RPMI8226 (cell line): ENCODE measurements around the gene EIF2D.
A peak's percentile ranks its signal among the peaks of the same experiment; 100 is the strongest.

ENCODE experiments used
- DNase-seq: peaks from one replicate; pipeline ENCODE4 v3.0.0-alpha.2; 2015

EIF2D gene

GRCh38 chr1:206568779-206569352, 43.4 kb downstream of the EIF2D start:
- peak; percentile 85 for DNase-seq

- DNase-seq, result peak; percentile 79
Observed at GRCh38 chr1:206568256-206568655, 44.0 kb downstream of the EIF2D start.

- DNase-seq, result no peak
Observed at GRCh38 chr1:206566999-206567398, 45.3 kb downstream of the EIF2D start.

- no peak for DNase-seq
Observed at GRCh38 chr1:206565995-206566394, 46.3 kb downstream of the EIF2D start.

GRCh38 chr1:206563367-206564207, 48.7 kb downstream of the EIF2D start:
- DNase-seq, result no peak

GRCh38 chr1:206560007-206560716, 52.1 kb downstream of the EIF2D start:
- DNase-seq, result no peak

- peak; percentile 68 for DNase-seq
Observed at GRCh38 chr1:206559672-206559995, 52.6 kb downstream of the EIF2D start.

GRCh38 chr1:206558794-206559671, 53.2 kb downstream of the EIF2D start:
- DNase-seq, result peak; percentile 57

- peak; percentile 65 for DNase-seq
Observed at GRCh38 chr1:206557636-206558473, 54.4 kb downstream of the EIF2D start.

- peak; percentile 93 for DNase-seq
Observed at GRCh38 chr1:206556750-206557635, 55.3 kb downstream of the EIF2D start.

GRCh38 chr1:206556047-206556749, 56.1 kb downstream of the EIF2D start:
- no peak for DNase-seq

- DNase-seq, result peak; percentile 61
Observed at GRCh38 chr1:206555473-206555935, 56.8 kb downstream of the EIF2D start.

GRCh38 chr1:206554701-206555472, 57.4 kb downstream of the EIF2D start:
- no peak for DNase-seq

- no peak for DNase-seq
Observed at GRCh38 chr1:206554211-206554610, 58.1 kb downstream of the EIF2D start.

GRCh38 chr1:206551986-206552326, 60.3 kb downstream of the EIF2D start:
- DNase-seq, result no peak

- DNase-seq, result no peak
Observed at GRCh38 chr1:206551296-206551985, 60.8 kb downstream of the EIF2D start.

- no peak for DNase-seq
Observed at GRCh38 chr1:206550446-206550845, 61.8 kb downstream of the EIF2D start.

GRCh38 chr1:206547104-206547503, 65.2 kb downstream of the EIF2D start:
- no peak for DNase-seq

GRCh38 chr1:206545351-206545750, 66.9 kb downstream of the EIF2D start:
- no peak for DNase-seq
